GM18951 (cell line): ENCODE results near the gene OPCML.

Experiments used
- POLR2A ChIP-seq: IDR thresholded peaks from 4 replicates; pipeline ENCODE4 v1.6.1; 2011; ENCODE audit warnings: mild to moderate bottlenecking; ENCODE audit not compliant: insufficient read length, insufficient read depth; ENCODE audit errors: extremely low read depth
- in situ Hi-C: fragments of 300-500 bp; cut with MboI; formaldehyde crosslinking; loops from one replicate; pipeline ENCODE4 v1.12.0; 2022; ENCODE audit warnings: low sequenced_read_pairs, mixed read lengths, inconsistent platforms; ENCODE audit not compliant: unreplicated experiment

Gene OPCML

GRCh38 chr11:132935383-132935782 lies 596.9 kb downstream of the OPCML start:
- no peak for TF ChIP-seq POLR2A
- in situ Hi-C loops = no loop called here

- no peak for TF ChIP-seq POLR2A
- in situ Hi-C loops = no loop called here
Observed at GRCh38 chr11:132933703-132934102, 598.6 kb downstream of the OPCML start.

GRCh38 chr11:132925825-132926469 lies 606.4 kb downstream of the OPCML start:
- in situ Hi-C loops = no loop called here
- TF ChIP-seq POLR2A = no peak

- no peak for TF ChIP-seq POLR2A
- in situ Hi-C loops = no loop called here
Observed at GRCh38 chr11:132921597-132921996, 610.7 kb downstream of the OPCML start.

- in situ Hi-C loops = no loop called here
- TF ChIP-seq POLR2A = no peak
Observed at GRCh38 chr11:132920451-132921096, 611.7 kb downstream of the OPCML start.

GRCh38 chr11:132914600-132914999 lies 617.7 kb downstream of the OPCML start:
- TF ChIP-seq POLR2A = no peak
- in situ Hi-C loops = no loop called here

GRCh38 chr11:132913886-132914285 lies 618.4 kb downstream of the OPCML start:
- TF ChIP-seq POLR2A = no peak
- in situ Hi-C loops = no loop called here

GRCh38 chr11:132913295-132913694 lies 619.0 kb downstream of the OPCML start:
- in situ Hi-C loops = no loop called here
- no peak for TF ChIP-seq POLR2A

GRCh38 chr11:132911186-132911585 lies 621.1 kb downstream of the OPCML start:
- TF ChIP-seq POLR2A = no peak
- in situ Hi-C loops = no loop called here

GRCh38 chr11:132910011-132910760 lies 622.1 kb downstream of the OPCML start:
- in situ Hi-C loops = no loop called here
- no peak for TF ChIP-seq POLR2A

GRCh38 chr11:132909021-132909606 lies 623.2 kb downstream of the OPCML start:
- in situ Hi-C loops = no loop called here
- no peak for TF ChIP-seq POLR2A

- TF ChIP-seq POLR2A = no peak
- in situ Hi-C loops = no loop called here
Observed at GRCh38 chr11:132908414-132908810, 623.9 kb downstream of the OPCML start.

- in situ Hi-C loops = no loop called here
- TF ChIP-seq POLR2A = no peak
Observed at GRCh38 chr11:132907651-132908413, 624.5 kb downstream of the OPCML start.
